IMR-90 (cell line): ENCODE data around the gene PEX10. TPM values are rescaled to one million over a fixed set of nuclear protein-coding genes. Genes with fewer than 3 reads are reported as not detected.
A peak's percentile ranks its signal among the peaks of the same experiment; 100 is the strongest.

Experiments used
- ATAC-seq: fragments of 200-7000 bp; cut with Tn5 transposase; 2 replicates; pipeline ENCODE4 v1.9.1; 2020; ENCODE audit warnings: low read depth, mild to moderate bottlenecking, moderate library complexity
- BruUV-seq: library from RNA; stranded (reverse); fragments of 400-500 nt; replicated peaks from 2 replicates; lab custom pipeline; 2021; lab: Mats Ljungman, UMichigan
- CTCF ChIA-PET: fragments of 300-600 bp; formaldehyde crosslinking; extraction: SDS; loops from one replicate; lab custom pipeline; 2021; ENCODE audit warnings: antibody characterized with exemption; lab: Yijun Ruan, JAX
- POLR2A ChIA-PET: fragments of 300-600 bp; sonication (Branson Sonifier 250); formaldehyde crosslinking; loops from one replicate; lab custom pipeline; 2022; ENCODE audit warnings: antibody characterized with exemption; ENCODE audit not compliant: unreplicated experiment; lab: Charles Lee
- DNase-seq: peaks from one replicate; pipeline ENCODE4 v3.0.0; 2013
- H2AFZ ChIP-seq: replicated peaks from 2 replicates; pipeline ENCODE3; 2013; ENCODE audit warnings: low read length, mild to moderate bottlenecking; ENCODE audit not compliant: poor library complexity
- H2AK5ac ChIP-seq: 2 replicates; pipeline ENCODE4 v1.6.1; 2013; ENCODE audit warnings: low read depth, low read length, inconsistent platforms
- H2AK9ac ChIP-seq: replicated peaks from 2 replicates; pipeline ENCODE3; 2013; ENCODE audit warnings: mild to moderate bottlenecking, low read depth, low read length, moderate library complexity; ENCODE audit not compliant: poor library complexity
- H2BK120ac ChIP-seq: 2 replicates; pipeline ENCODE4 v1.6.1; 2013; ENCODE audit warnings: low read depth, low read length, inconsistent platforms
- H2BK15ac ChIP-seq: 3 replicates; pipeline ENCODE4 v1.6.1; 2013; ENCODE audit warnings: low read depth, low read length, inconsistent platforms
- H2BK20ac ChIP-seq: 2 replicates; pipeline ENCODE4 v1.6.1; 2013; ENCODE audit warnings: low read depth, mild to moderate bottlenecking, inconsistent platforms, low read length, moderate library complexity
- H2BK5ac ChIP-seq: 2 replicates; pipeline ENCODE4 v1.6.1; 2013; ENCODE audit warnings: mild to moderate bottlenecking, low read depth, low read length, inconsistent platforms; ENCODE audit not compliant: poor library complexity, severe bottlenecking
- H3K14ac ChIP-seq: replicated peaks from 2 replicates; pipeline ENCODE4 v1.6.1; 2013; ENCODE audit warnings: low read depth, low read length, inconsistent platforms
- H3K18ac ChIP-seq: 2 replicates; pipeline ENCODE4 v1.6.1; 2013; ENCODE audit warnings: low read depth, low read length, control low read depth
- H3K23ac ChIP-seq: 2 replicates; pipeline ENCODE4 v1.6.1; 2013; ENCODE audit warnings: low read depth, low read length, inconsistent platforms
- H3K27ac ChIP-seq: 2 replicates; pipeline ENCODE4 v1.5.1; 2013; ENCODE audit warnings: mild to moderate bottlenecking, control low read depth, low read length; ENCODE audit not compliant: insufficient read depth
- H3K27me3 ChIP-seq: 2 replicates; pipeline ENCODE4 v1.6.1; 2013; ENCODE audit warnings: low read length; ENCODE audit not compliant: control insufficient read depth, insufficient read depth
- H3K36me3 ChIP-seq: 2 replicates; pipeline ENCODE4 v1.6.1; 2013; ENCODE audit warnings: low read length, mixed read lengths; ENCODE audit not compliant: control insufficient read depth, insufficient read depth
- H3K4ac ChIP-seq: 2 replicates; pipeline ENCODE4 v1.6.1; 2013; ENCODE audit warnings: low read depth, low read length, inconsistent platforms
- H3K4me1 ChIP-seq: 2 replicates; pipeline ENCODE4 v1.6.1; 2013; ENCODE audit warnings: low read length, mixed read lengths; ENCODE audit not compliant: control insufficient read depth, insufficient read depth
- H3K4me2 ChIP-seq: 2 replicates; pipeline ENCODE4 v1.6.1; 2013; ENCODE audit warnings: low read depth, mild to moderate bottlenecking, control low read depth, low read length, moderate library complexity
- H3K4me3 ChIP-seq: 2 replicates; pipeline ENCODE4 v1.5.1; 2013; ENCODE audit warnings: low read depth, mild to moderate bottlenecking, control low read depth, low read length, moderate library complexity; ENCODE audit not compliant: insufficient read depth
- H3K56ac ChIP-seq: 2 replicates; pipeline ENCODE4 v1.6.1; 2013; ENCODE audit warnings: low read length, inconsistent platforms; ENCODE audit not compliant: insufficient read depth; ENCODE audit errors: extremely low read depth
- H3K79me1 ChIP-seq, 2 experiments: 2 replicates each; pipeline ENCODE4 v1.6.1; 2013; ENCODE audit warnings: low read length in 2 of 2, inconsistent platforms in 1 of 2, low read depth in 1 of 2
- H3K9ac ChIP-seq: 2 replicates; pipeline ENCODE4 v1.6.1; 2013; ENCODE audit warnings: low read depth, low read length, control low read depth
- H3K9me1 ChIP-seq: 2 replicates; pipeline ENCODE4 v1.6.1; 2013; ENCODE audit warnings: low read length, inconsistent platforms; ENCODE audit not compliant: insufficient read depth
- H3K9me3 ChIP-seq: 2 replicates; pipeline ENCODE4 v1.6.1; 2013; ENCODE audit warnings: low read length; ENCODE audit not compliant: control insufficient read depth, insufficient read depth
- H4K20me1 ChIP-seq: 2 replicates; pipeline ENCODE4 v1.6.1; 2013; ENCODE audit warnings: low read length, inconsistent platforms; ENCODE audit not compliant: insufficient read depth
- H4K5ac ChIP-seq: 2 replicates; pipeline ENCODE4 v1.6.1; 2013; ENCODE audit warnings: mild to moderate bottlenecking, low read depth, low read length, control low read depth
- H4K8ac ChIP-seq, 2 experiments: 2 replicates each; pipeline ENCODE4 v1.6.1; 2013; ENCODE audit warnings: low read depth in 2 of 2, low read length in 2 of 2, control low read depth in 1 of 2, inconsistent platforms in 1 of 2
- H4K91ac ChIP-seq: 2 replicates; pipeline ENCODE4 v1.6.1; 2013; ENCODE audit warnings: low read depth, low read length, inconsistent platforms; ENCODE audit not compliant: insufficient read depth
- CEBPB ChIP-seq: IDR thresholded peaks from 2 replicates; pipeline ENCODE4 v1.6.1; 2012; ENCODE audit warnings: low read depth, low read length, improper control_type of control experiment
- FOS ChIP-seq: fragments of 150-350 bp; IDR thresholded peaks from 2 replicates; pipeline ENCODE4 v1.6.1; 2016; ENCODE audit warnings: low read depth, low read length
- MAFK ChIP-seq: IDR thresholded peaks from 2 replicates; pipeline ENCODE4 v1.6.1; 2012; ENCODE audit warnings: low read depth, low read length, improper control_type of control experiment
- MAZ ChIP-seq: IDR thresholded peaks from 2 replicates; pipeline ENCODE4 v1.6.1; 2012; ENCODE audit warnings: low read depth, mild to moderate bottlenecking, low read length, improper control_type of control experiment, moderate library complexity, borderline replicate concordance
- MXI1 ChIP-seq: IDR thresholded peaks from 2 replicates; pipeline ENCODE4 v1.6.1; 2012; ENCODE audit warnings: low read depth, mild to moderate bottlenecking, low read length, moderate library complexity, borderline replicate concordance
- POLR2A ChIP-seq: IDR thresholded peaks from 2 replicates; pipeline ENCODE4 v1.6.1; 2012; ENCODE audit warnings: mild to moderate bottlenecking, low read depth, low read length
- RAD21 ChIP-seq: IDR thresholded peaks from 2 replicates; pipeline ENCODE4 v1.6.1; 2012; ENCODE audit warnings: low read length, improper control_type of control experiment
- RCOR1 ChIP-seq: IDR thresholded peaks from 2 replicates; pipeline ENCODE4 v1.6.1; 2012; ENCODE audit warnings: mild to moderate bottlenecking, low read length, improper control_type of control experiment; ENCODE audit not compliant: insufficient replicate concordance
- RFX5 ChIP-seq: IDR thresholded peaks from 2 replicates; pipeline ENCODE4 v1.8.0; 2012; ENCODE audit warnings: low read depth, mild to moderate bottlenecking, low read length, moderate library complexity
- SMC3 ChIP-seq: fragments of 150-350 bp; IDR thresholded peaks from 2 replicates; pipeline ENCODE4 v1.6.1; 2016; ENCODE audit warnings: low read depth, mild to moderate bottlenecking, antibody characterized with exemption, low read length, moderate library complexity
- WGBS, 2 experiments: methylation state at CpG; one replicate each; pipeline versions ENCODE4 v1.1.5 to v1.1.7; 2013; ENCODE audit warnings: missing lambda C conversion rate in 2 of 2; ENCODE audit not compliant: insufficient read length in 1 of 2; ENCODE audit errors: extremely low coverage in 2 of 2; 5-methylcytosine and 5-hydroxymethylcytosine counted together
- dilution Hi-C: fragments of 300-500 bp; cut with HindIII; formaldehyde crosslinking; loops from one replicate; pipeline ENCODE4 v1.14.3; 2018; ENCODE audit warnings: low sequenced_read_pairs; ENCODE audit not compliant: unreplicated experiment
- in situ Hi-C: fragments of 300-500 bp; cut with MboI; formaldehyde crosslinking; loops from 3 replicates; pipeline ENCODE4 v1.14.3; 2019; ENCODE audit warnings: low sequenced_read_pairs, inconsistent platforms, mixed read lengths
- intact Hi-C: fragments of 100-400 bp; cut with micrococcal nuclease; formaldehyde crosslinking; loops from 2 replicates; pipeline ENCODE4 v1.10.0; 2022
- polyA plus RNA-seq, 3 experiments: library from polyadenylated mRNA; depleted of rRNA; stranded (reverse); fragments of >200 nt; gene quantifications; 2 replicates each; pipeline ENCODE4 v1.2.3, GENCODE V29; 2012; ENCODE audit warnings: low replicate concordance in 1 of 3
- total RNA-seq: library from RNA; depleted of rRNA; stranded (reverse); fragments of >200 nt; gene quantifications from 2 replicates; pipeline ENCODE4 v1.2.3, GENCODE V29; 2012
- TF ChIP-seq, protein P1 (sequence below): fragments of 150-350 bp; IDR thresholded peaks from 2 replicates; pipeline ENCODE4 v1.6.1; 2017; ENCODE audit warnings: mild to moderate bottlenecking, antibody characterized with exemption, low read length, low read depth
- TF ChIP-seq, protein P2 (sequence below): conservative IDR thresholded peaks from 2 replicates; pipeline ENCODE4 v1.5.1; 2012; ENCODE audit warnings: mild to moderate bottlenecking, low read depth, low read length, improper control_type of control experiment

The PEX10 gene
- total and polyA plus RNA-seq, 2 of the 4 experiments (the other 2 are of a cell fraction): 16.9 to 19.7 TPM

DNA sequence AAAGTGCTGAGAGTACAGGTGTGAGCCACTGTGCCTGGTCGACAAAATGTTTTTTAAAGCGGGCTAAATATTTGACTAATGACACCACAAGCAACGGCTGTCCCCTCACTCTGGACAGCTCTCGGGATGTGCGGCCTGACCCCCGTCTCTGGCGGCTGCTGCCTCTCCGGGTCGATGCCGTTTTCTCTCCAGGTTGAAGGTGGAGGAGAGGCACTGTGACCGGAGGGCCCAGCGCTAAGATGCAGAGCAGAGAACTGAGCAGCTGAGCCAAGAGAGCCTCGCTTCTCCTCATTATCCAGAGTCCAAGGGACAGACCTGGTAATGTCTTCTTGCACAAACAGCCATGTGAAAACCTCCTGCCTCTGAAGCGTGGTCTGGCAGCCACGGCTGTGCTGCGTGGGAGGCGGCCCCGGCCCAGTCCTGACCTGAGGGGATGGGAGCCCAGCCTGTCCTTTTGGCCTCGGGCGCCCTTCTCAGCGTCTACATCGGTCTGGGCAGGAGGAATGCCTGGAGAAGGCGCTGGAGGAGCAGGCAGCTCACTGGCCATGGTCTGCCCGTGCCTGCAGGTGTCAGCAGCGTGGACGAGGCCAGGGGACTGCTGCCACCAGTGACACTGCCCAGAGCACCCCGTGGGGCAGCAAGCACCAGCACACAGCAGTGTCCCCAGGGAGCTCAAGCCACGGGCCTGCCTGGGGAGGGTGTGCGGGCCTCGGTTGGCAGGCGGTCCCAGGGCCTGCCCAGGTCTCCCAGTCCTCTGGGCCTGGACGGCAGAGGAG, 31.4 kb downstream of the PEX10 start (continued):
- TF ChIP-seq RCOR1: no peak

DNA sequence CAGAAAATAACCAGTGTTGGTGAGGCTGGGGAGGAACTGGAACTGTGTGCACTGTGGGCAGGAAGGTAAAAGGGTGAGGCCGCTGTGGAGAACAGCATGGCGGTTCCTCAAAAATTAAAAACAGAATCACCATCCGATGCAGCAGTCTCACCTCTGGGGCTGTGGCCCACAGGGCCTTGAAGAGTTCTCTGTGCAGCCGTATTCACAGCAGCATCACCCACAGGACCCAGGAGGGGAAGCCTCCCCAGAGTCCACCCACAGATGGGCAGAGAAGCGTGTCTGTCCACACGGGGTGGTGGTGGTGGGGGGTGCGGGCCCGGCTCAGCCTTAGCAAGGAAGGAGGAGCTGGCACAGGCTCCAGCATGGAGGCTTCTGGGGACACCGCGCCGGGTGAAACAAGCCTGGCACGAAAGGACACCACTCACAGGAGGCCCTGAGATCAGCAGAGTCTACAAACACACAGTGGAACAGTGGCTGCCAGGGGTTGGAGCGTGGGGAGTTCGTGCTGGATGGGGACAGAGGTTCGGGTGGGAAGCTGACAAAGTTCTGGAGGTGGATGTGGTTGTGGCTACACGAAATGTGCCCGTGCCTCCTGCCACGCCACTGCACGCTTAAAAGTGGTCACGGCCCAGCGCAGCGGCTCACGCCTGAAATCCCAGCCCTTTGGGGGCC, 32.5 kb downstream of the PEX10 start:
- intact Hi-C loops (loop anchor here (5.0 kb wide), 1 partner anchor 68 kb away; no protein-coding TSS in a partner anchor), in situ Hi-C loops (no loop called here), dilution Hi-C loops (no loop called here)
- H3K4ac ChIP-seq: no peak overlapping the region
- no peak overlapping the region for H4K91ac ChIP-seq
- ATAC-seq: no peak
- H3K14ac ChIP-seq: no peak overlapping the region
- 95% methylated on average over 4 of the region's 23 CpGs; no CpG with 5 or more reads in 1 of the 2 experiments for WGBS, 2 experiments
- H2BK120ac ChIP-seq: no peak overlapping the region
- peak overlapping the region; percentile 65 for H2AK9ac ChIP-seq
- H2BK15ac ChIP-seq: no peak overlapping the region
- TF ChIP-seq, protein P1, sequence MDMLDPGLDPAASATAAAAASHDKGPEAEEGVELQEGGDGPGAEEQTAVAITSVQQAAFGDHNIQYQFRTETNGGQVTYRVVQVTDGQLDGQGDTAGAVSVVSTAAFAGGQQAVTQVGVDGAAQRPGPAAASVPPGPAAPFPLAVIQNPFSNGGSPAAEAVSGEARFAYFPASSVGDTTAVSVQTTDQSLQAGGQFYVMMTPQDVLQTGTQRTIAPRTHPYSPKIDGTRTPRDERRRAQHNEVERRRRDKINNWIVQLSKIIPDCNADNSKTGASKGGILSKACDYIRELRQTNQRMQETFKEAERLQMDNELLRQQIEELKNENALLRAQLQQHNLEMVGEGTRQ: no peak
- TF ChIP-seq MAFK (no peak), MAZ (no peak), CEBPB (no peak), POLR2A (no peak), MXI1 (no peak), FOS (no peak), RAD21 (no peak), RFX5 (no peak), SMC3 (no peak), RCOR1 (no peak)
- TF ChIP-seq, protein P2, sequence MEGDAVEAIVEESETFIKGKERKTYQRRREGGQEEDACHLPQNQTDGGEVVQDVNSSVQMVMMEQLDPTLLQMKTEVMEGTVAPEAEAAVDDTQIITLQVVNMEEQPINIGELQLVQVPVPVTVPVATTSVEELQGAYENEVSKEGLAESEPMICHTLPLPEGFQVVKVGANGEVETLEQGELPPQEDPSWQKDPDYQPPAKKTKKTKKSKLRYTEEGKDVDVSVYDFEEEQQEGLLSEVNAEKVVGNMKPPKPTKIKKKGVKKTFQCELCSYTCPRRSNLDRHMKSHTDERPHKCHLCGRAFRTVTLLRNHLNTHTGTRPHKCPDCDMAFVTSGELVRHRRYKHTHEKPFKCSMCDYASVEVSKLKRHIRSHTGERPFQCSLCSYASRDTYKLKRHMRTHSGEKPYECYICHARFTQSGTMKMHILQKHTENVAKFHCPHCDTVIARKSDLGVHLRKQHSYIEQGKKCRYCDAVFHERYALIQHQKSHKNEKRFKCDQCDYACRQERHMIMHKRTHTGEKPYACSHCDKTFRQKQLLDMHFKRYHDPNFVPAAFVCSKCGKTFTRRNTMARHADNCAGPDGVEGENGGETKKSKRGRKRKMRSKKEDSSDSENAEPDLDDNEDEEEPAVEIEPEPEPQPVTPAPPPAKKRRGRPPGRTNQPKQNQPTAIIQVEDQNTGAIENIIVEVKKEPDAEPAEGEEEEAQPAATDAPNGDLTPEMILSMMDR: no peak
- H3K23ac ChIP-seq: no peak overlapping the region
- no peak overlapping the region for H2BK5ac ChIP-seq
- no peak overlapping the region for H2AFZ ChIP-seq
- BruUV-seq: no TSS peak
- no peak overlapping the region for H3K4me3 ChIP-seq
- no peak for DNase-seq
- POLR2A ChIA-PET: no interaction called here
- H3K9me3 ChIP-seq: no peaks in the 10 kb centered on the region
- CTCF ChIA-PET: interaction anchor here (0.5 kb wide), 1 partner anchor 173 kb away, joined by 3 read pairs; no protein-coding TSS in a partner anchor
- no peaks in the 10 kb centered on the region for H3K27me3 ChIP-seq
- no peak overlapping the region for H4K5ac ChIP-seq
- H3K18ac ChIP-seq: no peak overlapping the region
- no peak overlapping the region for H2AK5ac ChIP-seq
- no peak overlapping the region for H2BK20ac ChIP-seq
- no peak overlapping the region for H3K56ac ChIP-seq
- H3K9me1 ChIP-seq: no peaks in the 10 kb centered on the region
- H3K36me3 ChIP-seq: no peaks in the 10 kb centered on the region
- H3K4me2 ChIP-seq: no peak overlapping the region
- H3K79me1 ChIP-seq: no peaks in the 10 kb centered on the region
- H3K4me1 ChIP-seq: no peaks in the 10 kb centered on the region
- H3K27ac ChIP-seq: no peak overlapping the region
- no peaks in the 10 kb centered on the region; the same call in 1 of the 2 replicates for H4K20me1 ChIP-seq
- no peak overlapping the region for H3K9ac ChIP-seq
- H4K8ac ChIP-seq: no peak overlapping the region
